Muscle of arm (tissue), 14 donors: ENCODE data around the gene PDZK1. TPM values are rescaled to one million over a fixed set of nuclear protein-coding genes. Genes with fewer than 3 reads are reported as not detected.
"Not testable (repeated sequence)": the region's sequence is repeated elsewhere in the genome, so short reads cannot be mapped to it uniquely, and the experiment has no call there.

Experiments used
- DNase-seq: peaks from one replicate; pipeline ENCODE4 v3.0.0-alpha.2; 2013
- long read RNA-seq, 11 donors: transcript quantifications; one replicate each; lab custom pipeline, GENCODE V29; 2026
- polyA plus RNA-seq, 12 donors: library from polyadenylated mRNA; unstranded; fragments of 120-200 nt; gene quantifications; one replicate each; pipeline ENCODE4 v1.2.1, GENCODE V29; 2013; ENCODE audit not compliant: insufficient read length in 12 of 12

The PDZK1 gene
- 1 to 10 TPM in 6 of 12 donors, under 1 TPM in 4, not detected in 2; 0.71 to 2.6 (median 1.2) TPM for polyA plus RNA-seq
- long read RNA-seq, donor 1, partial matches to known transcripts, result 8 of 10 reads
- long read RNA-seq, donor 1, other reads (novel, unspliced or antisense), result 0 of 10 reads
- long read RNA-seq, donor 2, result 0 reads
- long read RNA-seq, donor 3, result 0 reads
- long read RNA-seq, donor 4, result 0 reads
- long read RNA-seq, donor 5, result 0 reads
- long read RNA-seq, donor 6, result 0 reads
- long read RNA-seq, donor 7, result 0 reads
- long read RNA-seq, donor 8, result 0 reads
- long read RNA-seq, donor 9, result 0 reads
- long read RNA-seq, donor 10, result 0 reads
- long read RNA-seq, donor 11, result 0 reads

DNA sequence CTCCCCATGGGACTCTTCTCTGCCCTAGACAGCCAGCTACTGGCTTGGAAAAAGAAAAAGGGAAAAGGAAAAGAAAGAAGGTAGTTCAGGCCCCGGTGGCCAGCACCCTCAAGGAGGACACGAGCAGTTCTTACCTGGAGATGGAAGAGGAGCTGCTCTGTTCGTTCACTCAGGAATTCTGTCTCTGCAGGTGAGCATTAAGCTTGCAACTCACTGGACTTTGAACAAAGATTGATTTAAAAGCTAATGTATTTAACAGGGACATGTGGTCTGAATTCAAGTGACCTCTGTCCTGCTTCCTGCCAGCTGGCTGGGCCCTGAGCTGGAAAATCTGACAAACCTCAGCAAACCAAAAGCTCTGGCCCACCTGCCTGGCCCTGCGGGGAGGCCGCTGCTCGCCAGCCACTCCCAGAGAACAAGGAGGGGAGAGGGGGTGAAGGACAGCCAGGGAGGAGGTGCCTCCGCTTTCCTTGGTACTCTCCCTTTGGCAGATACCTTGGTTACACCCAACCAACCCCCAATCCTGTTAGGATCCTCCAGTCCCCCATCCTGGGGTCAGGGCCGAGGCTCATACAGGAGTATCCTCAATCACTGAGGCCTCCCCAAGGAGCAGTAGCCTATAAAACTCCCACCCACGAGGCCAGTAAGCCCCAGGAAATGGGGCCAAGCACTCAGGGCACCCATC lies at the start of gene PDZK1:
Gene PDZK1 (minus strand): TSS at position 186 of the 685 bp plus-strand sequence. CDS start 19,347 bp downstream, outside the sequence.
- no peak for DNase-seq

- peak; percentile 13 for DNase-seq
Observed at GRCh38 chr1:145751491-145752037, 44.4 kb upstream of the PDZK1 start.

GRCh38 chr1:145750426-145750825 lies 43.3 kb upstream of the PDZK1 start:
- DNase-seq, result no peak

- DNase-seq, result no peak
Observed at GRCh38 chr1:145747398-145748247, 40.5 kb upstream of the PDZK1 start.

GRCh38 chr1:145740269-145740668 lies 33.1 kb upstream of the PDZK1 start:
- DNase-seq, result no peak

GRCh38 chr1:145736191-145736590 lies 29.0 kb upstream of the PDZK1 start:
- no peak for DNase-seq

DNA sequence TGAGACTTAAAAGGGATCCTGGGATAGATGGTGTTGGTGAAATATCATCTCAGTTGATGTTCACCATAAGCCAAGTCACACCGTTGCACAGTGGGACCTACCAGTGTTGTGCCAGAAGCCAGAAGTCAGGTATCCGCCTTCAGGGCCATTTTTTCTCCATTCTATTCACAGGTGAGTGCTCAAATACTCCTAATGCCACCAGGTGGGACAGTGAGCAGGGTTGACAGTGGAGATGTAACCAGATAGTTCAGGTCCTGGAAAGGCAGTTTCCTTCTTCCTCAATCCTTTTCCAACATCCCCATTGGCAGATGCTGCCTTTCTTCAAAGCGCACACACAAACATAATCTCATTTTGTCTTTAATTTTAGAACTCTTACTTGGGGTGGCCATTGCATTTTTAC lies 23.7 kb upstream of the PDZK1 start:
- no peak for DNase-seq

DNA sequence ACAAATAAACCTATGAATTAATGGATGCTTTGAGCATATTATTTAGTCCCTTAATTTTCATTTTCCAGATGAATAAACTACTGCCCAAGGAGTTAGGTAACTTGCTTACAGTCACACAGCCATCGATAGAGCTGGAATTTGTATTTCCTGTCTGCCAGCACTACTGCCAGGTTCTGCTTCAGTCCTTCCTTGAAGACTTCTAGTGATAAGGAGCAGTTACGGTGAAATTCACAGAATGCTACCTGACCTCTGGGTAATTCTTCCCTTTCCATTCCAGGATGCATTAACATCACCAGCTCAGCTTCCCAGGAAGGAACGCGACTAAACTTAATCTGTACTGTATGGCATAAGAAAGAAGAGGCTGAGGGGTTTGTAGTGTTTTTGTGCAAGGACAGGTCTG lies 23.3 kb upstream of the PDZK1 start:
- no peak for DNase-seq

- no peak for DNase-seq
Observed at GRCh38 chr1:145729666-145730436, 22.7 kb upstream of the PDZK1 start.

GRCh38 chr1:145729196-145729595 lies 22.0 kb upstream of the PDZK1 start:
- DNase-seq, result no peak

DNA sequence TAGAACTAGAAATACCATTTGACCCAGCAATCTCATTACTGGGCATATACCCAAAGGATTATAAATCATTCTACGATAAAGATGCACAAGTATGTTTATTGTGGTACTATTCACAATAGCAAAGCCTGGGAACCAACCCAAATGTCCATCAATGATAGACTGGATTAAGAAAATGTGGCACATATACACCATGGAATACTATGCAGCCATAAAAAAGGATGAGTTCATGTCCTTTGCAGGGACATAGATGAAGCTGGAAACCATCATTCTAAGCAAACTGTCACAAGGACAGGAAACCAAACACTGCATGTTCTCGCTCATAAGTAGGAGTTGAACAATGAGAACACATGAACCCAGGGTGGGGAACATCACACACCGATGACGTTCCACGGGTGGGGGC lies 19.0 kb upstream of the PDZK1 start:
- DNase-seq, result not testable (repeated sequence)

- peak; percentile 56 for DNase-seq
Observed at GRCh38 chr1:145720878-145721671, 13.9 kb upstream of the PDZK1 start.

GRCh38 chr1:145720556-145720877 lies 13.3 kb upstream of the PDZK1 start:
- DNase-seq, result no peak

- no peak for DNase-seq
Observed at GRCh38 chr1:145719230-145720079, 12.3 kb upstream of the PDZK1 start, which contains the start of gene CD160. Gene CD160, plus strand, starts transcription at chr1:145719499. Its CDS starts 8,829 bp downstream, at chr1:145728328.

DNA sequence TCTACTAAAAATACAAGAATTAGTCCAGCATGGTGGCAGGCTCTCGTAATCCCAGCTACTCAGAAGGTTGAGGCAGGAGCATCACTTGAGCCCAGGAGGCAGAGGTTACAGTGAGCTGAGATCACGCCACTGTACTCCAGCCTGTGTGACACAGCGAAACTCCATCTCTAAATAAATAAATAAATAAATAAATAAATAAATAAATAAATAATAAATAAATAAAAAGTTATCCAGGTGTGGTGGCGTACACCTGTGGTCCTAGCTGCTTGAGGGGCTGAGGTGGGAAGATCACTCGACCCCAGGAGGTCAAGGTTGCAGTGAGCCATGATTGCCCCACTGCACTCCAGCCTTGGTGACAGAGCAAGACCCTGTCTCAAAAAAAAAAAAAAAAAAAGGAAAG lies 11.3 kb upstream of the PDZK1 start:
- not testable (repeated sequence) for DNase-seq

DNA sequence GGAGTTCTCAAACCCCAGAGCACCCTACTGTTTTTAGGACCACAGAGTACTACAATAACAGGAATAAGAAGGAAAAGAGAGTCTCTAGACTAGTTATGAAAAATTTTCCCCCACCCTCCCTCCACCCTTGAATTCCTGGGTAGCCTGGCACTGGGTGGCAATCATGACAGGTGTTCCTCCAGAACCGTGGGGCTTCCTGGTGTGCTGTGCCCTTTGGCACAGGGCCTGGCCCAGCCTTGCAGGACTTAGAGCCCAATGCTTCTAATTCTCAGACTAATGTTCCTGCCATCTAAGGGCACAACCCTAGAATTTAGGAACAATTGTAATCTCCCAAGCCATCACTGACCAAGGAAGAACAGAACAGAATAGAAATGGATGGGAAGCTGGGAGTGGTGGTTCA lies 10.7 kb upstream of the PDZK1 start:
- no peak for DNase-seq

DNA sequence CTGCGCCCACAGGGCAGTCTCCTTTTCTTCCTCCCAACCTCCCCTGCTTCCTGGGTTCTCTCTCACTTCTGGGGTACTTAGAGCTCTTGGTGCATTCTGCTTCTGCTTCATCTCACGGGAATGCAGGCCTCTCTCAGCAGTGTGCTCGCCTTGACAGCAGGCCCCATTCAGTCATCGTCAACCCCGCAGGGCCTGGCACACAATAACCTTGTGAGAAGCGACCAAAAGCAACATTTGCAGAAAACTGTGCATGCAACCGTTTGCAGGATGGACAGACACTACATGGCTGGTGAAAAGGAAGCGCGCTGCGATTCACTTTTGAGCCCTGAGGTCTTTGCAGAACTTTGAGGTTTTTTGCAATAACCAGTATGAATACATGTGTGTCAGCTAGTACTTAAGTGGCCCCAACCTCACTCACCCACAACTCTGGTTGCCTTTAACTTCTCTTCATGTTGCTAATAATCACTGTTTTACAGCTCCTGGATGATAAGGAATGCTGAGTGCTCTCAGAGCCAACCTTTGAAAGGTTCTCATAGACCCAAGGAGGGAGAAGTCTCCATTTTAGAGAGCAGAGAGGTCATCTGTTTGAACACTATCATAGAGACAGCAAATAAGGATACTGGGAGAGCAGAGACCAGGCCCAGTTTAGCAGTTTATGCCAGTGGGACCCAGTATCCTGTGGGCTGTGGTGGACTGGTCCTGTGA lies 9.6 kb upstream of the PDZK1 start:
- DNase-seq, result no peak

GRCh38 chr1:145714524-145715111 lies 7.5 kb upstream of the PDZK1 start:
- DNase-seq, result no peak
